Duodenal mucosa (tissue), 2 donors: Measurements from ENCODE around the gene SCUBE1.

Experiments
- H3K27ac ChIP-seq: one replicate; pipeline ENCODE4 v1.7.0; 2013; ENCODE audit warnings: low read depth, low read length
- H3K27me3 ChIP-seq, 2 donors: one replicate each; pipeline ENCODE4 v1.7.0; 2013; ENCODE audit warnings: low read length in 2 of 2, control low read depth in 1 of 2; ENCODE audit not compliant: insufficient read depth in 2 of 2, control insufficient read depth in 1 of 2
- H3K36me3 ChIP-seq, 2 donors: one replicate each; pipeline ENCODE4 v1.7.0; 2013; ENCODE audit warnings: low read length in 2 of 2, control low read depth in 1 of 2; ENCODE audit not compliant: insufficient read depth in 2 of 2, control insufficient read depth in 1 of 2
- H3K4me1 ChIP-seq, 2 donors: one replicate each; pipeline ENCODE4 v1.7.0; 2013; ENCODE audit warnings: low read length in 2 of 2, control low read depth in 1 of 2; ENCODE audit not compliant: insufficient read depth in 2 of 2, control insufficient read depth in 1 of 2
- H3K4me3 ChIP-seq, 2 donors: one replicate each; pipeline ENCODE4 v1.7.0; 2013; ENCODE audit warnings: low read length in 2 of 2, low read depth in 1 of 2
- H3K9ac ChIP-seq, 2 donors: one replicate each; pipeline ENCODE4 v1.7.0; 2013; ENCODE audit warnings: low read length in 2 of 2, low read depth in 1 of 2
- H3K9me3 ChIP-seq, 2 donors: one replicate each; pipeline ENCODE4 v1.7.0; 2013; ENCODE audit warnings: low read length in 2 of 2, control low read depth in 1 of 2; ENCODE audit not compliant: control insufficient read depth in 1 of 2

The SCUBE1 gene

GRCh38 chr22:43210631-43211515, 132.3 kb downstream of the SCUBE1 start:
- H3K4me1 ChIP-seq: no peaks in the 10 kb centered on the region
- H3K27me3 ChIP-seq: no peaks in the 10 kb centered on the region
- H3K36me3 ChIP-seq: no peaks in the 10 kb centered on the region
- no peak overlapping the region for H3K4me3 ChIP-seq
- no peak overlapping the region for H3K27ac ChIP-seq
- H3K9me3 ChIP-seq: no peaks in the 10 kb centered on the region
- no peak overlapping the region for H3K9ac ChIP-seq

- Histone ChIP-seq H3K9ac (no peak overlapping the region), H3K27ac (no peak overlapping the region), H3K36me3 (no peaks in the 10 kb centered on the region), H3K27me3 (no peaks in the 10 kb centered on the region), H3K4me1 (no peaks in the 10 kb centered on the region), H3K4me3 (no peak overlapping the region), H3K9me3 (no peaks in the 10 kb centered on the region)
Observed at GRCh38 chr22:43209971-43210370, 133.2 kb downstream of the SCUBE1 start.

- no peak overlapping the region for H3K9ac ChIP-seq
- H3K9me3 ChIP-seq: no peaks in the 10 kb centered on the region
- H3K27me3 ChIP-seq: no peaks in the 10 kb centered on the region
Observed at GRCh38 chr22:43209523-43209890, 133.7 kb downstream of the SCUBE1 start.

GRCh38 chr22:43208703-43209522, 134.3 kb downstream of the SCUBE1 start:
- Histone ChIP-seq H3K36me3 (no peaks in the 10 kb centered on the region), H3K27me3 (no peaks in the 10 kb centered on the region), H3K9me3 (no peaks in the 10 kb centered on the region), H3K9ac (no peak overlapping the region), H3K4me3 (no peak overlapping the region), H3K4me1 (no peaks in the 10 kb centered on the region), H3K27ac (no peak overlapping the region)

More at GRCh38 chr22:43209523-43209890, 133.7 kb downstream of the SCUBE1 start:
- Histone ChIP-seq H3K4me1 (no peaks in the 10 kb centered on the region), H3K36me3 (no peaks in the 10 kb centered on the region), H3K27ac (no peak overlapping the region), H3K4me3 (no peak overlapping the region)

GRCh38 chr22:43207849-43208702, 135.1 kb downstream of the SCUBE1 start:
- Histone ChIP-seq H3K27ac (no peak overlapping the region), H3K36me3 (no peaks in the 10 kb centered on the region), H3K9ac (no peak overlapping the region), H3K4me3 (no peak overlapping the region), H3K9me3 (no peaks in the 10 kb centered on the region), H3K27me3 (no peaks in the 10 kb centered on the region), H3K4me1 (no peaks in the 10 kb centered on the region)

GRCh38 chr22:43207386-43207785, 135.8 kb downstream of the SCUBE1 start:
- Histone ChIP-seq H3K36me3 (no peaks in the 10 kb centered on the region), H3K9me3 (no peaks in the 10 kb centered on the region), H3K27me3 (no peaks in the 10 kb centered on the region), H3K4me1 (no peaks in the 10 kb centered on the region), H3K9ac (no peak overlapping the region), H3K27ac (no peak overlapping the region), H3K4me3 (no peak overlapping the region)

GRCh38 chr22:43206509-43207161, 136.5 kb downstream of the SCUBE1 start:
- no peaks in the 10 kb centered on the region for H3K36me3 ChIP-seq
- H3K27ac ChIP-seq: no peak overlapping the region
- no peak overlapping the region for H3K4me3 ChIP-seq
- no peaks in the 10 kb centered on the region for H3K9me3 ChIP-seq
- no peak overlapping the region for H3K9ac ChIP-seq
- no peaks in the 10 kb centered on the region for H3K27me3 ChIP-seq
- no peaks in the 10 kb centered on the region for H3K4me1 ChIP-seq

- Histone ChIP-seq H3K27ac (no peak overlapping the region), H3K4me3 (no peak overlapping the region), H3K36me3 (no peaks in the 10 kb centered on the region), H3K9ac (no peak overlapping the region), H3K27me3 (no peaks in the 10 kb centered on the region), H3K9me3 (no peaks in the 10 kb centered on the region), H3K4me1 (no peaks in the 10 kb centered on the region)
Observed at GRCh38 chr22:43205748-43206508, 137.2 kb downstream of the SCUBE1 start.

GRCh38 chr22:43205261-43205691, 137.9 kb downstream of the SCUBE1 start:
- Histone ChIP-seq H3K27me3 (no peaks in the 10 kb centered on the region), H3K36me3 (no peaks in the 10 kb centered on the region), H3K4me1 (no peaks in the 10 kb centered on the region), H3K9me3 (no peaks in the 10 kb centered on the region), H3K9ac (no peak overlapping the region), H3K4me3 (no peak overlapping the region), H3K27ac (no peak overlapping the region)
